Endodermal cell (in vitro differentiated cells): ENCODE measurements around the gene LRP2. TPM values are rescaled to one million over a fixed set of nuclear protein-coding genes. Genes with fewer than 3 reads are reported as not detected.

Source experiments
- DNase-seq: peaks from one replicate; pipeline ENCODE4 v3.0.0-alpha.2; 2017
- H3K27ac ChIP-seq: 2 replicates; pipeline ENCODE4 v1.5.1; 2013; ENCODE audit warnings: mild to moderate bottlenecking, low read depth, low read length, moderate library complexity
- H3K27me3 ChIP-seq: 2 replicates; pipeline ENCODE4 v1.6.1; 2013; ENCODE audit warnings: mild to moderate bottlenecking, low read length, moderate library complexity; ENCODE audit not compliant: insufficient read depth, control insufficient read depth, poor library complexity, severe bottlenecking
- H3K36me3 ChIP-seq: 2 replicates; pipeline ENCODE4 v1.7.0; 2013; ENCODE audit warnings: mild to moderate bottlenecking, low read length, moderate library complexity; ENCODE audit not compliant: control insufficient read depth, insufficient read depth
- H3K4me1 ChIP-seq: one replicate; pipeline ENCODE4 v1.7.0; 2013; ENCODE audit warnings: low read length; ENCODE audit not compliant: control insufficient read depth, insufficient read depth
- H3K4me3 ChIP-seq: 2 replicates; pipeline ENCODE4 v1.5.1; 2013; ENCODE audit warnings: mild to moderate bottlenecking, low read length, moderate library complexity
- H3K9ac ChIP-seq: 2 replicates; pipeline ENCODE4 v1.6.1; 2013; ENCODE audit warnings: mild to moderate bottlenecking, low read length, moderate library complexity; ENCODE audit not compliant: poor library complexity, severe bottlenecking; ENCODE audit errors: extremely low read depth
- H3K9me3 ChIP-seq: 2 replicates; pipeline ENCODE4 v1.6.1; 2013; ENCODE audit warnings: mild to moderate bottlenecking, low read length, moderate library complexity; ENCODE audit not compliant: control insufficient read depth
- H3K27ac Mint-ChIP-seq: 2 replicates; pipeline ENCODE4 v1.8.0; 2020; ENCODE audit warnings: mixed read lengths
- H3K27me3 Mint-ChIP-seq: 2 replicates; pipeline ENCODE4 v1.8.0; 2021; ENCODE audit warnings: mild to moderate bottlenecking, mixed read lengths; ENCODE audit not compliant: insufficient read depth
- H3K36me3 Mint-ChIP-seq: 2 replicates; pipeline ENCODE4 v1.8.0; 2020; ENCODE audit warnings: low read depth, mixed read lengths
- H3K4me1 Mint-ChIP-seq: 2 replicates; pipeline ENCODE4 v1.8.0; 2020; ENCODE audit warnings: mixed read lengths
- H3K4me3 Mint-ChIP-seq: 2 replicates; pipeline ENCODE4 v1.8.0; 2020; ENCODE audit warnings: mild to moderate bottlenecking, moderate library complexity, mixed read lengths
- H3K9me3 Mint-ChIP-seq: 2 replicates; pipeline ENCODE4 v1.8.0; 2020; ENCODE audit warnings: mild to moderate bottlenecking, mixed read lengths
- CTCF ChIP-seq: fragments of 200-600 bp; sonication (generic); conservative IDR thresholded peaks from 2 replicates; pipeline ENCODE4 v1.5.0; 2021; ENCODE audit warnings: antibody characterized with exemption, mild to moderate bottlenecking
- WGBS, 2 experiments: methylation state at CpG; one replicate each; pipeline versions ENCODE4 v1.1.5 to v1.1.7; 2013; ENCODE audit warnings: missing lambda C conversion rate in 2 of 2, mixed read lengths in 1 of 2; ENCODE audit not compliant: insufficient coverage in 1 of 2, insufficient read length in 1 of 2; 5-methylcytosine and 5-hydroxymethylcytosine counted together
- total RNA-seq, 2 donors: library from RNA; stranded (reverse); fragmentation: NEBNext Ultra II Directional in 1 of 2; extraction: Animal tissue kit (Norgen Biotek cat#: 25700) in 1 of 2; gene quantifications; 2 replicates in 1 of 2; 3 replicates in 1 of 2; pipeline ENCODE4 v1.2.1, GENCODE V29; 2021

LRP2 gene
- total RNA-seq, 2 donors from 2014 or later = 2.2 to 3.5 TPM

GRCh38 chr2:169143998-169144397 is 218.3 kb downstream of the LRP2 start:
- H3K27ac Mint-ChIP-seq = no peak overlapping the region
- Histone ChIP-seq H3K4me1 (no peaks in the 10 kb centered on the region), H3K36me3 (no peaks in the 10 kb centered on the region), H3K9ac (no peak overlapping the region), H3K4me3 (no peak overlapping the region), H3K9me3 (no peaks in the 10 kb centered on the region), H3K27ac (no peak overlapping the region), H3K27me3 (no peaks in the 10 kb centered on the region)
- H3K4me1 Mint-ChIP-seq = peaks cover 17% of the 10 kb centered on the region
- WGBS, 2 experiments = 88 to 94% methylated on average over 3 of the region's 3 CpGs
- no peak for TF ChIP-seq CTCF
- H3K9me3 Mint-ChIP-seq = no peaks in the 10 kb centered on the region
- no peak overlapping the region for H3K4me3 Mint-ChIP-seq
- DNase-seq = no peak
- H3K27me3 Mint-ChIP-seq = no peaks in the 10 kb centered on the region
- H3K36me3 Mint-ChIP-seq = no peaks in the 10 kb centered on the region

GRCh38 chr2:169141713-169142352 is 220.5 kb downstream of the LRP2 start:
- Histone ChIP-seq H3K27me3 (no peaks in the 10 kb centered on the region), H3K4me3 (no peak overlapping the region), H3K4me1 (peaks cover 5% of the 10 kb centered on the region), H3K36me3 (no peaks in the 10 kb centered on the region), H3K27ac (no peak overlapping the region), H3K9ac (no peak overlapping the region), H3K9me3 (no peaks in the 10 kb centered on the region)
- Mint-ChIP-seq H3K27me3 (no peaks in the 10 kb centered on the region), H3K27ac (no peak overlapping the region), H3K9me3 (no peaks in the 10 kb centered on the region), H3K4me1 (peaks cover 34% of the 10 kb centered on the region), H3K36me3 (no peaks in the 10 kb centered on the region), H3K4me3 (no peak overlapping the region)
- peak; percentile 89 for TF ChIP-seq CTCF
- 36 to 37% methylated on average over 8 to 10 of the region's 10 CpGs for WGBS, 2 experiments
- peak; percentile 93 for DNase-seq

- Histone ChIP-seq H3K27me3 (no peaks in the 10 kb centered on the region), H3K27ac (no peak overlapping the region), H3K9ac (no peak overlapping the region), H3K4me3 (no peak overlapping the region), H3K36me3 (no peaks in the 10 kb centered on the region), H3K9me3 (no peaks in the 10 kb centered on the region), H3K4me1 (peaks cover 5% of the 10 kb centered on the region)
- H3K27me3 Mint-ChIP-seq = no peaks in the 10 kb centered on the region
- H3K4me3 Mint-ChIP-seq = no peak overlapping the region
- peak overlapping the region; percentile 0 for H3K27ac Mint-ChIP-seq
- H3K4me1 Mint-ChIP-seq = peaks cover 39% of the 10 kb centered on the region
- 52 to 61% methylated on average over 3 to 7 of the region's 8 CpGs for WGBS, 2 experiments
- H3K9me3 Mint-ChIP-seq = no peaks in the 10 kb centered on the region
- peak; percentile 68 for DNase-seq
- H3K36me3 Mint-ChIP-seq = no peaks in the 10 kb centered on the region
- no peak for TF ChIP-seq CTCF
These were observed 222.2 kb downstream of the LRP2 start for GRCh38 chr2:169139993-169140767.
